Gastroesophageal sphincter (tissue), 4 donors: ENCODE data around the gene COL20A1. TPM values are rescaled to one million over a fixed set of nuclear protein-coding genes. Genes with fewer than 3 reads are reported as not detected.
A peak's percentile ranks its signal among the peaks of the same experiment; 100 is the strongest.

Experiments
- ATAC-seq: fragments of 150-250 bp; one replicate; pipeline ENCODE4 v1.9.1; 2016; ENCODE audit warnings: mild to moderate bottlenecking, moderate library complexity
- H3K27ac ChIP-seq, 4 donors: fragments of 200-600 bp; sonication (generic) in 3 of 4; 1 replicate in 3 of 4; 2 replicates in 1 of 4; pipeline ENCODE4 v1.5.1; 2016 to 2019
- H3K27me3 ChIP-seq: fragments of 200-600 bp; sonication (generic); one replicate; pipeline ENCODE4 v1.5.1; 2019
- H3K36me3 ChIP-seq, 2 donors: fragments of 200-600 bp; sonication (generic); one replicate each; pipeline ENCODE4 v1.5.1; 2019; ENCODE audit warnings: control low read depth in 1 of 2
- H3K4me1 ChIP-seq, 3 donors: fragments of 200-600 bp; sonication (generic); 1 replicate in 2 of 3; 2 replicates in 1 of 3; pipeline ENCODE4 v1.5.1; 2016 to 2019; ENCODE audit warnings: control low read depth in 2 of 3
- H3K4me3 ChIP-seq, 2 donors: fragments of 200-600 bp; sonication (generic); one replicate each; pipeline ENCODE4 v1.5.1; 2019; ENCODE audit warnings: mild to moderate bottlenecking in 1 of 2, moderate library complexity in 1 of 2
- H3K9me3 ChIP-seq, 3 donors: fragments of 200-600 bp; sonication (generic); one replicate each; pipeline ENCODE4 v1.5.1; 2017 to 2019; ENCODE audit warnings: control low read depth in 2 of 3
- EP300 ChIP-seq: sonication (generic); formaldehyde crosslinking; IDR thresholded peaks from one replicate; pipeline ENCODE4 v1.6.1; 2017; ENCODE audit warnings: antibody characterized with exemption, mild to moderate bottlenecking
- POLR2A ChIP-seq, 2 donors: fragments of 450-650 bp; IDR thresholded peaks; one replicate each; pipeline ENCODE4 v1.6.1; 2017; ENCODE audit warnings: antibody characterized with exemption in 2 of 2, mild to moderate bottlenecking in 2 of 2, moderate library complexity in 1 of 2
- POLR2AphosphoS5 ChIP-seq: sonication (generic); formaldehyde crosslinking; IDR thresholded peaks from one replicate; pipeline ENCODE4 v1.6.1; 2017; ENCODE audit warnings: antibody characterized with exemption
- WGBS, 2 donors: methylation state at CpG; one replicate each; pipeline ENCODE4 v1.1.5; 2018; ENCODE audit warnings: low coverage in 1 of 2; 5-methylcytosine and 5-hydroxymethylcytosine counted together
- total RNA-seq, 4 donors: library from RNA; depleted of rRNA; stranded (reverse); fragments of >200 nt; gene quantifications; one replicate each; pipeline ENCODE4 v1.1.0, GENCODE V29; 2016
- TF ChIP-seq, protein P1 (sequence below), 4 experiments: fragments of 200-600 bp in 2 of 4; fragments of 450-650 bp in 2 of 4; sonication (generic) in 1 of 4; IDR thresholded peaks; one replicate each; pipeline ENCODE4 v1.5.1; 2017 to 2019; ENCODE audit warnings: antibody characterized with exemption in 4 of 4, mild to moderate bottlenecking in 2 of 4, moderate library complexity in 2 of 4

The COL20A1 gene
- total RNA-seq, 4 donors from 2014 or later = not detected

DNA sequence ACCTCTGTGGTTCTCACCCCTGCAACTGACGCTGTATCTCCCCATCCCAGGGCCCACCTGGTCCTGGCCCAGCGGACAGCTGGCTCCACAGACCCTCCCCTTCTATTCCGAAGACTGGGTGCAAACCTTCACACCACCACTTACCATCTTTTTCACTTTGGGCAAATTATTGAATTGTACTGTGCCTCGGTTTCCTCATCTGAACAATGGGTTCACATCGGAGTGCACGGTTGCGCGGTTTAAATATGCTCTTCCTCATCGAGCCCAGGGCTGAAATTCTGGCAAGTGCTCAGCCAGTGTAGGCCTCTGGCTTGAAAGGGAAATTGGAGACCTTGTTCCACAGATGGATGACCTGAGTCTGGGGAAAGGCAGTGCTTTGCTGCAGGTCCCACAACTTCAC, 23.3 kb upstream of the COL20A1 start:
- Histone ChIP-seq H3K4me3 (no peak overlapping the region), H3K27ac (no peak overlapping the region), H3K9me3 (no peaks in the 10 kb centered on the region), H3K27me3 (peaks cover 31% of the 10 kb centered on the region), H3K36me3 (no peaks in the 10 kb centered on the region), H3K4me1 (peaks cover 0 to 28% (median 19%) of the 10 kb centered on the region in 3 donors)
- no peak for ATAC-seq
- no peak for TF ChIP-seq POLR2A (IDR thresholded peaks at IDR 0.05)
- TF ChIP-seq, protein P1, sequence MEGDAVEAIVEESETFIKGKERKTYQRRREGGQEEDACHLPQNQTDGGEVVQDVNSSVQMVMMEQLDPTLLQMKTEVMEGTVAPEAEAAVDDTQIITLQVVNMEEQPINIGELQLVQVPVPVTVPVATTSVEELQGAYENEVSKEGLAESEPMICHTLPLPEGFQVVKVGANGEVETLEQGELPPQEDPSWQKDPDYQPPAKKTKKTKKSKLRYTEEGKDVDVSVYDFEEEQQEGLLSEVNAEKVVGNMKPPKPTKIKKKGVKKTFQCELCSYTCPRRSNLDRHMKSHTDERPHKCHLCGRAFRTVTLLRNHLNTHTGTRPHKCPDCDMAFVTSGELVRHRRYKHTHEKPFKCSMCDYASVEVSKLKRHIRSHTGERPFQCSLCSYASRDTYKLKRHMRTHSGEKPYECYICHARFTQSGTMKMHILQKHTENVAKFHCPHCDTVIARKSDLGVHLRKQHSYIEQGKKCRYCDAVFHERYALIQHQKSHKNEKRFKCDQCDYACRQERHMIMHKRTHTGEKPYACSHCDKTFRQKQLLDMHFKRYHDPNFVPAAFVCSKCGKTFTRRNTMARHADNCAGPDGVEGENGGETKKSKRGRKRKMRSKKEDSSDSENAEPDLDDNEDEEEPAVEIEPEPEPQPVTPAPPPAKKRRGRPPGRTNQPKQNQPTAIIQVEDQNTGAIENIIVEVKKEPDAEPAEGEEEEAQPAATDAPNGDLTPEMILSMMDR (IDR thresholded peaks at IDR 0.05) = no peak
- 92 to 97% methylated on average over 2 to 9 of the region's 9 CpGs for WGBS, 2 donors

DNA sequence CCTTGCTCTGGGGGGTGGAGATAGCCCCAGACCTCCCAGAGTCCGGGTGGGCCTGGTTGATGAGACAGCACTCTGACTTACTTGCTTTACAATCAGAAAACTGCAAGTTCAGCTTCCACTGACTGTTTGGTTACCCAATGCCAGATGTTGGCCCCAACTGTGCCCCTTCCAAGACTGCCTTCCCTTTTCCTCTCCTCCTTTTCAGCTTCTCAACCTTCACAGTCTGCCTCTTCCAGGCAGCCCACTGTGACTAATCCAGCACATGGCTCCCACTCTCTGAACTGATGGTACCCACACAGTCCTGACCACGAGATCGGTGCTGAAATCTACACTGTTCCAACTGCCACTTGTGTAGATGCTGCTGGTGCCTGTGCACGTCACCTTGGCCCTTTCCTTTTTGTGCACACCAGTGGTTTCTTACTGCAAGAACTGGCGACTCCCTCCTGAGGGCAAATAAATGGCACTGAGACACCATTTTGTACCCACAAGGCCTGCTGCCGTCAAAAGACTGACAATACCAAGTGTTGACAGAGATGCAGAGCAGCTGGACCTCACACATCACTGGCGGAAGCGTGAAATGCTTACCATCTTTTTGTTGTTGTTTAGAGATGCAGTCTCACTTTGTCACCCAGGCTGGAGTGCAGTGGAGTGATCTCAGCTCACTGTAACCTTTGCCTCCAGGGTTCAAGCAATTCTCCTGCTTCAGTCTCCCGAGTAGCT, 22.2 kb upstream of the COL20A1 start:
- no peak for TF ChIP-seq POLR2AphosphoS5
- no peak for TF ChIP-seq POLR2A (IDR thresholded peaks at IDR 0.05)
- TF ChIP-seq, protein P1 (IDR thresholded peaks at IDR 0.05) = no peak
- no peak for TF ChIP-seq EP300
- Histone ChIP-seq H3K27ac (no peak overlapping the region), H3K27me3 (peaks cover 21% of the 10 kb centered on the region), H3K9me3 (no peaks in the 10 kb centered on the region), H3K4me1 (peaks cover 0 to 38% (median 22%) of the 10 kb centered on the region in 3 donors), H3K4me3 (no peak overlapping the region), H3K36me3 (peaks cover 0 to 4% of the 10 kb centered on the region in 2 donors)
- WGBS, 2 donors = 70 to 84% methylated on average over 2 to 7 of the region's 9 CpGs
- no peak for ATAC-seq

DNA sequence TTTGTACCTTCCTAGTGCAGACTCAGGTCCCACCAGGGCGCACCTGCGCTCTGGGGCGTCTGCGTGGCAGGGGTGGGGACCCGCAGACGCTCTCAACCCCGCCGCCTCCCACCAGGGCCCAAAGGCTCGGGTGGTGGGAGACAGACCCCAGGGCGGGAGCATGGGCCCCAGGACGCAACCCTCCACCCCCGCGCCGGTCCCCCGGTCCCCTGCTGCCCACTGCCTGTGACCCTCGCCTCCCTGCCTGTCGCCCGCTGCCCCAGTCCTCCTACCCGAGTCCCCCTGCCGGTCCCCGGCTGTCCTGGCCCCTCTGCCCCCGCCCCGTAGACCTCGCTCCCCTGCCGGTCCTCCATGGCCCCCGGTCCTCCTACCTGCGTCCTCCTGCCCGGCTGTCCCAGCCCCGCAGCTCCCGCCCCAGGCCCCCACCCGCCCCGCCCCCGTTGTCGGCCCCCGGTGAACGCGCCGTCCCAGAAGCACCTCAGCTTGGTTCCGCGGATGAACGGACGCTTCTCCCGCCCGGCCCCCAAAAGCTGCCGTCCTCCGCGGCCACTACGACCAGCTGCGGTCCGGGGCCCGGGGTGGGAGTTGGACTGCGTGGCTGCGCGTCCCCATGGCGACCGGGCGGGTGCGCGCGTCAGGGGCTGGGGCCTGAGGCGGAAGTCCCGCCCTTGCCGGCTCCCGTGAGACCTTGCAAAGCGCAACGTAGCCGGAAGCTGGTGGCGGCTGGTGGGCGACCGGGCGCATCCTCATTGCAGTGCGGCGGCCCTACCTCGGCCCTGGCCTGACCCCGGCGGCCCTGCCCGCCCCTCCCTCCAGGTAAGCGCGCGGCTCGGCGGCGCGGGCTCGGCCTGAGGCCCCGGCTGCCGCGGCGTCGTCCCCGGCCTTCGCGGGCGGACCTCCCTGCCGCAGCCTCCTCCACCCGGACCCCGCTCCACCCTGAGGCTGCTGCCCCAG, 20.6 kb upstream of the COL20A1 start, which contains the start of gene ARFGAP1:
ARFGAP1 (plus strand) TSS at position 709 of the 954 bp plus-strand sequence. CDS start 2,768 bp downstream, outside the sequence.
- H3K4me1 ChIP-seq = peaks cover 0 to 41% (median 22%) of the 10 kb centered on the region in 3 donors
- ATAC-seq = peak; percentile 98
- H3K27me3 ChIP-seq = peaks cover 6% of the 10 kb centered on the region
- WGBS, 2 donors = no CpG with 5 or more reads among the region's 97 CpGs
- H3K9me3 ChIP-seq = no peaks in the 10 kb centered on the region
- H3K4me3 ChIP-seq = peak within 1 kb of the TSS; percentile 97 to 100
- TF ChIP-seq POLR2A (IDR thresholded peaks at IDR 0.05) (peak; percentile 74 to 80), POLR2AphosphoS5 (peak; percentile 74), EP300 (no peak)
- H3K36me3 ChIP-seq = peaks cover 0 to 20% of the 10 kb centered on the region in 2 donors
- H3K27ac ChIP-seq = peak within 1 kb of the TSS; percentile 40 to 85 (median 82)

DNA sequence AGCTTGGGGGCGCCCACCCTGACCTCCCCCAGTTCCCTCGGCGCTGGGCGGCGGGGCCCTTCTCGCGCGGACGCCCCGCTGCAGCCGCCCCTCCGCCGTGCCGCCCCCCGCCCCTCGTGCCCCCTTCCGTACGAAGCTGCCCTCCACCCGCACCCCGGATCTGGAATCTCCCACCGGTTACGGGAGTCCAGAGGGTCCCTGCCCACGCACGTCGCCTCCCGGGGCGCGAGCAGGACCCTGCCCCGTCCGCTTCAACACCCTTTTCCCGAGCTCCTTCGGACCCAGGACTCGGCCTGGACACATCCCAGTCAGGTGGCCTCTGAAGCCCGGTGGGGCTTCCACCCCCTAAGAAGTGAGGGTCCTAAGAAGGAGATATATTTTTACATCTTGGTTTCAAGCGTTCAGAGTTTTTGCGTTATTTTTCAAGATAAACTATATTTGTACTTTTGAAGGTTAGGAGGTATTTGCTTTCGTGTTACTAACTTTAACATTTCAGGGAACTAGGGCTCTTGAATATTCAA, 19.9 kb upstream of the COL20A1 start:
- ATAC-seq = no peak
- TF ChIP-seq EP300 = no peak
- TF ChIP-seq, protein P1 (IDR thresholded peaks at IDR 0.05) = no peak
- TF ChIP-seq POLR2AphosphoS5 = no peak
- TF ChIP-seq POLR2A (IDR thresholded peaks at IDR 0.05) = no peak
- peaks cover 0 to 41% (median 22%) of the 10 kb centered on the region in 3 donors for H3K4me1 ChIP-seq
- no peaks in the 10 kb centered on the region for H3K27me3 ChIP-seq
- H3K36me3 ChIP-seq = peaks cover 0 to 27% of the 10 kb centered on the region in 2 donors
- H3K4me3 ChIP-seq = peak overlapping the region; percentile 97 to 100
- no peaks in the 10 kb centered on the region for H3K9me3 ChIP-seq
- H3K27ac ChIP-seq = peak overlapping the region; percentile 40 to 85 (median 82)
- 1 to 4% methylated on average over 6 to 7 of the region's 37 CpGs for WGBS, 2 donors
